ENCODE measurements around the gene KRTAP12-1. TPM values are rescaled to one million over a fixed set of nuclear protein-coding genes. Genes with fewer than 3 reads are reported as not detected.
"Not testable (repeated sequence)": the region's sequence is repeated elsewhere in the genome, so short reads cannot be mapped to it uniquely, and the experiment has no call there.

The KRTAP12-1 gene
- total RNA-seq, 1 donor from 2014 or later: not detected

- peak; percentile 7 for DNase-seq (ENCODE audit: low spot score)
These were observed 16.1 kb upstream of the KRTAP12-1 start for GRCh38 chr21:44697811-44698734.

GRCh38 chr21:44697172-44697810 lies 15.3 kb upstream of the KRTAP12-1 start, which contains the start of gene KRTAP10-12:
Gene KRTAP10-12, plus strand, starts transcription at chr21:44697172. Its CDS starts 30 bp downstream, at chr21:44697202.
- not testable (repeated sequence) for DNase-seq (ENCODE audit: low spot score)

GRCh38 chr21:44696572-44696971 lies 14.6 kb upstream of the KRTAP12-1 start:
- no peak for DNase-seq (ENCODE audit: low spot score)

- DNase-seq (ENCODE audit: low spot score): peak; percentile 4
These were observed 13.7 kb upstream of the KRTAP12-1 start for GRCh38 chr21:44695641-44696040.

GRCh38 chr21:44695184-44695583 lies 13.2 kb upstream of the KRTAP12-1 start:
- no peak for DNase-seq (ENCODE audit: low spot score)

GRCh38 chr21:44694776-44695175 lies 12.8 kb upstream of the KRTAP12-1 start:
- DNase-seq (ENCODE audit: low spot score): no peak

GRCh38 chr21:44692798-44693512 lies 11.0 kb upstream of the KRTAP12-1 start:
- no peak for DNase-seq (ENCODE audit: low spot score)

- no peak for DNase-seq (ENCODE audit: low spot score)
These were observed 9.7 kb upstream of the KRTAP12-1 start for GRCh38 chr21:44691686-44692085.

GRCh38 chr21:44689740-44690139 lies 7.8 kb upstream of the KRTAP12-1 start:
- DNase-seq (ENCODE audit: low spot score): not testable (repeated sequence)

GRCh38 chr21:44687671-44688070 lies 5.7 kb upstream of the KRTAP12-1 start:
- peak; percentile 6 for DNase-seq (ENCODE audit: low spot score)

GRCh38 chr21:44686843-44687561 lies 5.0 kb upstream of the KRTAP12-1 start:
- peak; percentile 7 for DNase-seq (ENCODE audit: low spot score)

GRCh38 chr21:44686000-44686781 lies 4.2 kb upstream of the KRTAP12-1 start:
- DNase-seq (ENCODE audit: low spot score): peak; percentile 7

GRCh38 chr21:44685050-44685449 lies 3.1 kb upstream of the KRTAP12-1 start:
- DNase-seq (ENCODE audit: low spot score): not testable (repeated sequence)

- no peak for DNase-seq (ENCODE audit: low spot score)
These were observed 2.5 kb upstream of the KRTAP12-1 start for GRCh38 chr21:44684483-44684882.

GRCh38 chr21:44684077-44684476 lies 2.1 kb upstream of the KRTAP12-1 start:
- DNase-seq (ENCODE audit: low spot score): no peak

GRCh38 chr21:44682580-44683151 lies 703 bp upstream of the KRTAP12-1 start:
- no peak for DNase-seq (ENCODE audit: low spot score)

- no peak for DNase-seq (ENCODE audit: low spot score)
These were observed 811 bp downstream of the KRTAP12-1 start for GRCh38 chr21:44681152-44681551.

GRCh38 chr21:44677881-44678280 lies 4.1 kb downstream of the KRTAP12-1 start:
- DNase-seq (ENCODE audit: low spot score): no peak

GRCh38 chr21:44671911-44672310 lies 10.1 kb downstream of the KRTAP12-1 start:
- no peak for DNase-seq (ENCODE audit: low spot score)

Measured in mucosa of gallbladder (tissue), 1 donor.